Heart left ventricle (tissue), 13 donors: ENCODE measurements around the gene SNX1.

ENCODE experiments used
- POLR2A ChIP-seq, 2 donors: fragments of 450-650 bp; IDR thresholded peaks; one replicate each; pipeline ENCODE4 v1.6.1; 2017; ENCODE audit warnings: antibody characterized with exemption in 2 of 2, mild to moderate bottlenecking in 2 of 2, moderate library complexity in 2 of 2
- TF ChIP-seq, protein P1 (sequence below), 12 donors: fragments of 200-600 bp; sonication (generic) in 4 of 12; IDR thresholded peaks; one replicate each; pipeline versions ENCODE4 v1.5.0 to v1.8.0; 2018 to 2022; ENCODE audit warnings: antibody characterized with exemption in 12 of 12, mild to moderate bottlenecking in 5 of 12
- donor health status: ischemic (EF 13 %, LVEDD 7.1; RV severe dilation, severe dysfunction).
- donor health status: DM: no; HTN: yes; CAD: no.
- donor health status: DM: no; HTN: no; CAD: no.
- donor health status: ischemic (EF 25% LVEDD 6.9; RV normal size, moderate dysfunction).
- donor health status: ischemic (EF 25% LVEDD 5.7; RV mildly dilated, moderate dysfunction).
- donor health status: ischemic (EF 35%, LVEDD 5.7; RV mildly dilated, moderate dysfunction).
- donor health status: nonischemic (EF 11% LVEDD 7.7; RV severe dilation, severe dysfunction).
- donor health status: DM: yes; HTN: yes; CAD: no.
- donor health status: PGD.
- donor health status: ischemic (EF 29% LVEDD 5.4; RV normal size, mild dysfunction).
- donor health status: nonischemic (EF 23%, LVEDD 6.1; RV moderate dilation, normal function).

DNA sequence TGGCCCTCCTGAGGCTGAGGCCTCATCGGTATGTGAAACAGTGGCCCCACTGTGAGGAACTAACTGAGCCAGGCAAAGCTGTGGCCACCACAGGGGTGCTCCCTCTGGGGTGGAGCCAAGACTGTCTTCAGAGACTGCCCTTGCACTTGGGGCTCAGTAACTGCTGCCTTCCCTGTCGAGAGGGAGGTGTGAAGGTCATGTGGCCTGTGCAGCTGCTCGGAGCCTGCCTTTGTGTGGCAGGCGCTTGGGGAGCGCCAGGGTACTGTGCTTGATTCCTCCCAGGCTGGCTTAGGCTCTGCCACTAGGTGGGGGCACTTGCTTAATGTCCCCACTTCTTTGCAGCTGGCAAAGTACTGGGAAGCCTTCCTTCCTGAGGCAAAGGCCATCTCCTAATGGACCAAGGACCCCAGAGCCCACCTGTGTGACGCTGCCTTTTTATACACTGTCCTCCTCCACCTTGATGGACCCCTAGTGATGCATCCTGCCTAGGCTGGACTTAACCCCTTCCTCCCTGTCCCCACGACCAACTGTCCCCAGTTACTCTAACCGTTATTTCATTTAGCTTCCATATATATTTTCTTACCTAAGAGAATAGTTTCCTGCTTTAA lies 41.5 kb downstream of the SNX1 start:
- TF ChIP-seq, protein P1, sequence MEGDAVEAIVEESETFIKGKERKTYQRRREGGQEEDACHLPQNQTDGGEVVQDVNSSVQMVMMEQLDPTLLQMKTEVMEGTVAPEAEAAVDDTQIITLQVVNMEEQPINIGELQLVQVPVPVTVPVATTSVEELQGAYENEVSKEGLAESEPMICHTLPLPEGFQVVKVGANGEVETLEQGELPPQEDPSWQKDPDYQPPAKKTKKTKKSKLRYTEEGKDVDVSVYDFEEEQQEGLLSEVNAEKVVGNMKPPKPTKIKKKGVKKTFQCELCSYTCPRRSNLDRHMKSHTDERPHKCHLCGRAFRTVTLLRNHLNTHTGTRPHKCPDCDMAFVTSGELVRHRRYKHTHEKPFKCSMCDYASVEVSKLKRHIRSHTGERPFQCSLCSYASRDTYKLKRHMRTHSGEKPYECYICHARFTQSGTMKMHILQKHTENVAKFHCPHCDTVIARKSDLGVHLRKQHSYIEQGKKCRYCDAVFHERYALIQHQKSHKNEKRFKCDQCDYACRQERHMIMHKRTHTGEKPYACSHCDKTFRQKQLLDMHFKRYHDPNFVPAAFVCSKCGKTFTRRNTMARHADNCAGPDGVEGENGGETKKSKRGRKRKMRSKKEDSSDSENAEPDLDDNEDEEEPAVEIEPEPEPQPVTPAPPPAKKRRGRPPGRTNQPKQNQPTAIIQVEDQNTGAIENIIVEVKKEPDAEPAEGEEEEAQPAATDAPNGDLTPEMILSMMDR (IDR thresholded peaks at IDR 0.05): peak in 6 of 12 donors; percentile 9 to 41 (median 17)
- no peak for TF ChIP-seq POLR2A (IDR thresholded peaks at IDR 0.05)
